ENCODE measurements around the gene ZNF430.
"Not testable (repeated sequence)": the region's sequence is repeated elsewhere in the genome, so short reads cannot be mapped to it uniquely, and the experiment has no call there.

The ZNF430 gene

GRCh38 chr19:21020298-21021227 is at the start of gene ZNF430:
ZNF430 (plus strand) TSS chr19:21020657; CDS start chr19:21020801, 144 bp downstream.
- DNase-seq (ENCODE audit: low read depth, low spot score), result peak; percentile 91

GRCh38 chr19:20992788-20993187 is 27.7 kb upstream of the ZNF430 start:
- DNase-seq (ENCODE audit: low read depth, low spot score), result not testable (repeated sequence)

GRCh38 chr19:20999731-21000352 is 20.6 kb upstream of the ZNF430 start:
- DNase-seq (ENCODE audit: low read depth, low spot score), result peak; percentile 78

GRCh38 chr19:21021238-21021637 is 781 bp downstream of the ZNF430 start:
- DNase-seq (ENCODE audit: low read depth, low spot score), result not testable (repeated sequence)

- DNase-seq (ENCODE audit: low read depth, low spot score), result no peak
Observed at GRCh38 chr19:21022996-21023395, 2.5 kb downstream of the ZNF430 start.

- no peak for DNase-seq (ENCODE audit: low read depth, low spot score)
Observed at GRCh38 chr19:21023901-21024300, 3.4 kb downstream of the ZNF430 start.

GRCh38 chr19:21028969-21029268 is 8.5 kb downstream of the ZNF430 start:
- no peak for DNase-seq (ENCODE audit: low read depth, low spot score)

- DNase-seq (ENCODE audit: low read depth, low spot score), result no peak
Observed at GRCh38 chr19:21045028-21045427, 24.6 kb downstream of the ZNF430 start.

GRCh38 chr19:21046489-21046888 is 26.0 kb downstream of the ZNF430 start:
- no peak for DNase-seq (ENCODE audit: low read depth, low spot score)

GRCh38 chr19:21047716-21048115 is 27.3 kb downstream of the ZNF430 start:
- DNase-seq (ENCODE audit: low read depth, low spot score), result no peak

- DNase-seq (ENCODE audit: low read depth, low spot score), result no peak
Observed at GRCh38 chr19:21052902-21053301, 32.4 kb downstream of the ZNF430 start.

- DNase-seq (ENCODE audit: low read depth, low spot score), result no peak
Observed at GRCh38 chr19:21065336-21065735, 44.9 kb downstream of the ZNF430 start.

GRCh38 chr19:21082011-21082975 is 61.8 kb downstream of the ZNF430 start, which contains the start of gene ZNF714:
ZNF714 (plus strand) TSS chr19:21082203; CDS start chr19:21098269, 16,066 bp downstream.
- DNase-seq (ENCODE audit: low read depth, low spot score), result peak; percentile 74

GRCh38 chr19:21084343-21084742 is 63.9 kb downstream of the ZNF430 start:
- DNase-seq (ENCODE audit: low read depth, low spot score), result no peak

GRCh38 chr19:21087871-21088270 is 67.4 kb downstream of the ZNF430 start:
- DNase-seq (ENCODE audit: low read depth, low spot score), result no peak

GRCh38 chr19:21092109-21092508 is 71.7 kb downstream of the ZNF430 start:
- no peak for DNase-seq (ENCODE audit: low read depth, low spot score)

- no peak for DNase-seq (ENCODE audit: low read depth, low spot score)
Observed at GRCh38 chr19:21094347-21095025, 74.0 kb downstream of the ZNF430 start.

- no peak for DNase-seq (ENCODE audit: low read depth, low spot score)
Observed at GRCh38 chr19:21098291-21098690, 77.8 kb downstream of the ZNF430 start.

GRCh38 chr19:21101521-21102242 is 81.2 kb downstream of the ZNF430 start:
- no peak for DNase-seq (ENCODE audit: low read depth, low spot score)

- no peak for DNase-seq (ENCODE audit: low read depth, low spot score)
Observed at GRCh38 chr19:21109116-21109515, 88.7 kb downstream of the ZNF430 start.
